BJ (cell line): ENCODE results near the gene HIF3A. TPM values are rescaled to one million over a fixed set of nuclear protein-coding genes. Genes with fewer than 3 reads are reported as not detected.

Experiments
- CTCF ChIA-PET: fragments of 350-600 bp; formaldehyde crosslinking; extraction: SDS; loops from one replicate; lab custom pipeline; 2021; ENCODE audit warnings: antibody characterized with exemption, inconsistent platforms; lab: Yijun Ruan, JAX
- POLR2A ChIA-PET: fragments of 300-600 bp; sonication (Branson Sonifier 250); formaldehyde crosslinking; extraction: SDS; loops from one replicate; lab custom pipeline; 2021; ENCODE audit warnings: antibody characterized with exemption; lab: Charles Lee
- DNase-seq: peaks from one replicate; pipeline ENCODE4 v3.0.0-alpha.2; 2011; ENCODE audit warnings: low read depth
- H3K27me3 ChIP-seq: 2 replicates; pipeline ENCODE4 v1.6.0; 2011; ENCODE audit warnings: low read length; ENCODE audit not compliant: control insufficient read depth, insufficient read depth
- H3K36me3 ChIP-seq: 2 replicates; pipeline ENCODE4 v1.5.1; 2011; ENCODE audit warnings: low read length; ENCODE audit not compliant: control insufficient read depth, insufficient read depth
- H3K4me3 ChIP-seq: 2 replicates; pipeline ENCODE4 v1.5.1; 2011; ENCODE audit warnings: low read depth, mild to moderate bottlenecking, control low read depth, low read length
- polyA plus RNA-seq: library from polyadenylated mRNA; depleted of rRNA; stranded (reverse); fragments of >200 nt; gene quantifications from 2 replicates; pipeline ENCODE4 v1.2.3, GENCODE V29; 2011; rRNA removed
- small RNA-seq: library from RNA; depleted of rRNA; stranded (forward); fragments of <200 nt; gene quantifications from one replicate; pipeline ENCODE3, GENCODE V24; 2012; ENCODE audit warnings: low replicate concordance, low read depth; ENCODE audit not compliant: insufficient read length
- TF ChIP-seq, protein P1 (sequence below): IDR thresholded peaks from 2 replicates; pipeline ENCODE4 v1.5.1; 2011; ENCODE audit warnings: low read depth, mild to moderate bottlenecking, control low read depth, inconsistent platforms, low read length, moderate library complexity; ENCODE audit not compliant: insufficient read depth

Gene HIF3A
- polyA plus RNA-seq, 1 experiment = not detected

DNA sequence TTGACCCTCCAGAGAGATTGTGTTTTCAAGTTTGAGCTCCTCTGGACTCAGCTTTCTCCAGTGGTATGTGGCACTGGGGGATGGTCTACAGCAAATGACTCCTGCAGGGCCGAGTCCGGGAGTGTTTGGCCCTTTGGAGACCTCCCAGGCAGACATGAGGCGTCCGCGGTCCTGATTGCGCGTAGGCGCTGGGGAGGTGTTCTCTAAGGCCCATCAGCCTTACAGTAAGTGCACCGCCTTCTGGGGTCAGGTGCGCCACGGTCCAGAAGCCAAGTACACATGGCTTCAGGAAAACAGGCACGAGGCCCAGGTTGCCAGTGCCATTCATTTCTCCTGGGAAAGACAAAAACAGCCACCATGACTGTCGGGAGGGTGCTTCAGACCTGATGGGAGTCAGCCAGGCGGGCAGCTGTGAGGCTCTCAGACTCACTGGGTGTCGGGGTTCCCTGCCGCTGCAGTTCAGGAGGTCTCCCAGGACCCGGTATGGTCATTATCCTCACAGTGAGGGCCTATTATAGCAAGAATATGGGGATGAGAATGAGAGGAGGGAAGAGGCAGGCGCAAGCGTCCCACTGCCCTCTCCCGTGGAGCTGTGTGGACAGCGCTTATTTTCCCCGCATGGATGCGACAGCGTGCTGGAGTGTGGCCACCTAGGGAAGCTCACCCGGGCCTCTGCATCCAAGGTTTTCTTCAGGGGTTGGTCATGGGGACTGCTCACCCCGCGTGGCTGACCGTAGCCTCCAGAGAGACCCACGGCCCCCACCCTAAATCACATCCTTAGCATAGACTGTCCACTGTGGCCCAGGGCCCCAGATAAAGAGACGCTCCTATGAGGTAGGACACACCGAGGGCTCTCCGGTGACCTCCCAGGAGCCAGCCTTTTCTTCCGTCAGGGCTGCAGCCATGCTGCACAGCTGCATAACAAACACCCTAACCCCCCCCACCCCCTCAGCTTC is 94.7 kb downstream of the HIF3A start:
- CTCF ChIA-PET = interaction anchor here (0.8 to 6.0 kb wide), 12 partner anchors 8 to 122 kb away, joined by 3 to 78 read pairs (median 4); no protein-coding TSS in a partner anchor
- Histone ChIP-seq H3K4me3 (no peak overlapping the region), H3K27me3 (no peaks in the 10 kb centered on the region), H3K36me3 (peaks cover 30% of the 10 kb centered on the region)
- TF ChIP-seq, protein P1, sequence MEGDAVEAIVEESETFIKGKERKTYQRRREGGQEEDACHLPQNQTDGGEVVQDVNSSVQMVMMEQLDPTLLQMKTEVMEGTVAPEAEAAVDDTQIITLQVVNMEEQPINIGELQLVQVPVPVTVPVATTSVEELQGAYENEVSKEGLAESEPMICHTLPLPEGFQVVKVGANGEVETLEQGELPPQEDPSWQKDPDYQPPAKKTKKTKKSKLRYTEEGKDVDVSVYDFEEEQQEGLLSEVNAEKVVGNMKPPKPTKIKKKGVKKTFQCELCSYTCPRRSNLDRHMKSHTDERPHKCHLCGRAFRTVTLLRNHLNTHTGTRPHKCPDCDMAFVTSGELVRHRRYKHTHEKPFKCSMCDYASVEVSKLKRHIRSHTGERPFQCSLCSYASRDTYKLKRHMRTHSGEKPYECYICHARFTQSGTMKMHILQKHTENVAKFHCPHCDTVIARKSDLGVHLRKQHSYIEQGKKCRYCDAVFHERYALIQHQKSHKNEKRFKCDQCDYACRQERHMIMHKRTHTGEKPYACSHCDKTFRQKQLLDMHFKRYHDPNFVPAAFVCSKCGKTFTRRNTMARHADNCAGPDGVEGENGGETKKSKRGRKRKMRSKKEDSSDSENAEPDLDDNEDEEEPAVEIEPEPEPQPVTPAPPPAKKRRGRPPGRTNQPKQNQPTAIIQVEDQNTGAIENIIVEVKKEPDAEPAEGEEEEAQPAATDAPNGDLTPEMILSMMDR = no peak
- POLR2A ChIA-PET = interaction anchor here (0.6 to 0.8 kb wide), 2 partner anchors 34 to 88 kb away, joined by 5 to 20 read pairs; no protein-coding TSS in a partner anchor
- no peak for DNase-seq

DNA sequence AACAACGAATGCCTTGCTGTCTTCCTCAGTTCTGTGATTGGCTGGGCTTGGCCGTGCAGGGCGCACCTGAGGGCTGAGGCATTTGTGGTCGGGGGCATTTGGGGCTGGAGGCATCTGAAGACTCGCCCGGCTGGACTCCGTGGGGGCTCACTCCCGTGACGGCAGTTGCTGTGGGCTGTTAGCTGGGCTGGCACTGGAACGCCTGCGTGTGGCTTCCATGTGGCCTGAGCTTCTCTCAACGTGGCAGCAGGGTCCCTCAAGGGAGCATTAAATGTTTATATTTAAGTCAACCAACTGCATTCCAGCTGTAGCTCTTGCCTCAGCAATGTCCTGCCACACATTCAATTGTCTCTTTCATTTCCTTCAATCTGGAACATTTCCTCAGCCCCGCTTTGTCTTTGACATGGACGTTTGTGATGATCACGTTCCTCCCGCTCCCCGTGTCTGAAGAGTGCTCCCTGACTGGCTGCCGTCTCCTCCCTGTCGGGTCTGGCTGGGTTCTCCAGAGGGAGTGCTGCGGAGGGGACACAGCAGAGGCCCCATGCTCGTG is 95.5 kb downstream of the HIF3A start:
- peak; percentile 18 for DNase-seq
- Histone ChIP-seq H3K36me3 (peaks cover 26% of the 10 kb centered on the region), H3K4me3 (no peak overlapping the region), H3K27me3 (no peaks in the 10 kb centered on the region)
- ChIA-PET POLR2A (interaction anchor here (0.6 to 0.8 kb wide), 2 partner anchors 34 to 88 kb away, joined by 5 to 20 read pairs; no protein-coding TSS in a partner anchor), CTCF (interaction anchor here (0.6 to 6.0 kb wide), 12 partner anchors 9 to 144 kb away, joined by 3 to 78 read pairs (median 4); no protein-coding TSS in a partner anchor)
- TF ChIP-seq, protein P1 = no peak

GRCh38 chr19:46392837-46393236 is 96.0 kb downstream of the HIF3A start:
- no peak for DNase-seq
- CTCF ChIA-PET = interaction anchor here (0.6 to 6.0 kb wide), 9 partner anchors 10 to 144 kb away, joined by 3 to 90 read pairs (median 7); no protein-coding TSS in a partner anchor
- Histone ChIP-seq H3K36me3 (peaks cover 23% of the 10 kb centered on the region), H3K4me3 (no peak overlapping the region), H3K27me3 (no peaks in the 10 kb centered on the region)
- POLR2A ChIA-PET = interaction anchor here (0.8 kb wide), 1 partner anchor 35 kb away, joined by 20 read pairs; no protein-coding TSS in a partner anchor
- TF ChIP-seq, protein P1 = no peak

Small RNAs within 50 kb of the gene (small RNA-seq; reads per million reads assigned to genes)
- gene RNU6-924P = not detected

Other genes starting within 250 kb of the HIF3A start
- not detected in 2 replicates for gene IGFL3, start 172.4 kb upstream of the HIF3A start, polyA plus RNA-seq
- gene IGFL2, start 148.8 kb upstream of the HIF3A start, polyA plus RNA-seq = not detected in 2 replicates
- not detected in 2 replicates for gene IGFL1, start 67.3 kb upstream of the HIF3A start, polyA plus RNA-seq
- 89.7 and 123 TPM in 2 replicates for gene PPP5C, start 50.0 kb downstream of the HIF3A start, polyA plus RNA-seq
- gene CCDC8, start 116.5 kb downstream of the HIF3A start, polyA plus RNA-seq = 6.9 and 7.7 TPM in 2 replicates
- 0.02 TPM in 1 of 2 replicates, not detected in the other for gene PNMA8C, start 131.9 kb downstream of the HIF3A start, polyA plus RNA-seq
- 0.65 and 0.74 TPM in 2 replicates for gene PNMA8A, start 174.5 kb downstream of the HIF3A start, polyA plus RNA-seq
- gene PNMA8B, start 198.8 kb downstream of the HIF3A start, polyA plus RNA-seq = 0.15 and 0.17 TPM in 2 replicates